Left kidney (tissue), 8 donors: ENCODE results near the gene ZNF845. TPM values are rescaled to one million over a fixed set of nuclear protein-coding genes. Genes with fewer than 3 reads are reported as not detected.
"Not testable (repeated sequence)": the region's sequence is repeated elsewhere in the genome, so short reads cannot be mapped to it uniquely, and the experiment has no call there.

ENCODE experiments used
- DNase-seq: peaks from one replicate; pipeline ENCODE4 v3.0.0-alpha.2; 2013
- long read RNA-seq, 8 donors: transcript quantifications; one replicate each; lab custom pipeline, GENCODE V29; 2026
- polyA plus RNA-seq: library from polyadenylated mRNA; unstranded; fragments of 120-200 nt; gene quantifications from one replicate; pipeline ENCODE4 v1.2.1, GENCODE V29; 2013; ENCODE audit not compliant: insufficient read length

The ZNF845 gene
- polyA plus RNA-seq = 11.6 TPM
- long read RNA-seq, donor 1, full-length matches to known transcripts = 3 of 3 reads
- long read RNA-seq, donor 1, partial matches to known transcripts = 0 of 3 reads
- long read RNA-seq, donor 1, other reads (novel, unspliced or antisense) = 0 of 3 reads
- long read RNA-seq, donor 2 = 0 reads
- long read RNA-seq, donor 3, full-length matches to known transcripts = 1 of 13 reads
- long read RNA-seq, donor 3, partial matches to known transcripts = 0 of 13 reads
- long read RNA-seq, donor 3, other reads (novel, unspliced or antisense) = 12 of 13 reads
- long read RNA-seq, donor 4 = 0 reads
- long read RNA-seq, donor 5 = 0 reads
- long read RNA-seq, donor 6 = 0 reads
- long read RNA-seq, donor 7, full-length matches to known transcripts = 1 of 1 reads
- long read RNA-seq, donor 7, partial matches to known transcripts = 0 of 1 reads
- long read RNA-seq, donor 7, other reads (novel, unspliced or antisense) = 0 of 1 reads
- long read RNA-seq, donor 8 = 0 reads

- DNase-seq = peak; percentile 90
Measured at GRCh38 chr19:53333463-53334449, at the start of gene ZNF845. Gene ZNF845, plus strand, starts transcription at chr19:53333749. Its CDS starts 7,559 bp downstream, at chr19:53341308.

- no peak for DNase-seq
Measured at GRCh38 chr19:53285087-53285486, 48.5 kb upstream of the ZNF845 start.

- no peak for DNase-seq
Measured at GRCh38 chr19:53290758-53291549, 42.6 kb upstream of the ZNF845 start.

GRCh38 chr19:53294786-53295441, 38.6 kb upstream of the ZNF845 start:
- DNase-seq = no peak

GRCh38 chr19:53301341-53301740, 32.2 kb upstream of the ZNF845 start:
- DNase-seq = not testable (repeated sequence)

- peak; percentile 53 for DNase-seq
Measured at GRCh38 chr19:53308339-53308811, 25.2 kb upstream of the ZNF845 start.

GRCh38 chr19:53311044-53311443, 22.5 kb upstream of the ZNF845 start:
- no peak for DNase-seq

GRCh38 chr19:53311897-53312296, 21.7 kb upstream of the ZNF845 start:
- no peak for DNase-seq

GRCh38 chr19:53328967-53329366, 4.6 kb upstream of the ZNF845 start:
- no peak for DNase-seq

- no peak for DNase-seq
Measured at GRCh38 chr19:53332484-53332883, 1.1 kb upstream of the ZNF845 start.

- DNase-seq = no peak
Measured at GRCh38 chr19:53333066-53333462, 485 bp upstream of the ZNF845 start.

GRCh38 chr19:53344403-53344802, 10.9 kb downstream of the ZNF845 start:
- DNase-seq = not testable (repeated sequence)

- DNase-seq = no peak
Measured at GRCh38 chr19:53355739-53356138, 22.2 kb downstream of the ZNF845 start.

GRCh38 chr19:53357821-53358581, 24.5 kb downstream of the ZNF845 start:
- no peak for DNase-seq

GRCh38 chr19:53360056-53360455, 26.5 kb downstream of the ZNF845 start:
- DNase-seq = not testable (repeated sequence)

- DNase-seq = peak; percentile 86
Measured at GRCh38 chr19:53365134-53365898, 31.8 kb downstream of the ZNF845 start, which contains the start of gene ZNF525. Gene ZNF525, plus strand, starts transcription at chr19:53365705. Its CDS starts 6,577 bp downstream, at chr19:53372282.

- DNase-seq = no peak
Measured at GRCh38 chr19:53365899-53366493, 32.4 kb downstream of the ZNF845 start.

GRCh38 chr19:53372196-53372595, 38.6 kb downstream of the ZNF845 start:
- DNase-seq = no peak

GRCh38 chr19:53374288-53374687, 40.7 kb downstream of the ZNF845 start:
- no peak for DNase-seq
